Activated T-helper 1 cell treated with Interleukin-2 at 50 U/mL for 16 hours (primary cell): ENCODE results near the gene TP63.

ENCODE experiments used
- DNase-seq: peaks from one replicate; pipeline ENCODE4 v3.0.0-alpha.2; 2020; ENCODE audit warnings: low read depth

TP63 gene

DNA sequence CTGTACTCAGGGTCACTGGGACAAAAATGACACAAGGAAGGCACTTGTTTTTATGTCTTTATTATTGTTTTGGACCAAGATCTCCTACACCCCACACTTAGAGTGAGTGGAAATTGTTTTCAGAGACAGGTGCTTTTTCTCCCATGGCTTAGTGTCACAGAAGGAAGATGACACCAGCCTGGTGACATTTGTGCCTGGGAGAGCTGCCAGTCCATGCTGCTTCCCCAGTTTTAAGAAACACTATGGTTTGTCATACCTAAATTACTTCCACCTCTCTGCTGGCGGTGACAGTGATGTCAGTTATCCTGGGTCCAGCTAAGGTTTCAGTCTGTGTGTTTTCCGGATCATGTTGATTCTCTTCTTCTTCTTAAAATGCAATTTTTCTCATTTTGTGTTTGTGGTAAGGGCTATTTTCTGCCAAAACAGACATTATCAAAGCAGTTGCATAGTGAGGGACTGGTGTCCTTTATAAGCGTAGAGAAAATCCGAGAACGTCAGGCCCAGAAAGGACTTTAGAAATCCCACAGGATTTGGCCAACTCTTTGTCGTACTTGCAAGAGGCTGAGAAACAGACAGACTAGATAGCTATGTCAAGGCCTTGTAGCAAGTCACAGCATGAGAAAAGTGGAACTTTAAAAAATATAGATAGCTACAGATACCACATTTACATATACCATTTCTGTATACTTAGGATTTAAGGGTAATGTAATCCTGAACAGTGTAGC, 149.5 kb downstream of the TP63 start:
- no peak for DNase-seq

DNA sequence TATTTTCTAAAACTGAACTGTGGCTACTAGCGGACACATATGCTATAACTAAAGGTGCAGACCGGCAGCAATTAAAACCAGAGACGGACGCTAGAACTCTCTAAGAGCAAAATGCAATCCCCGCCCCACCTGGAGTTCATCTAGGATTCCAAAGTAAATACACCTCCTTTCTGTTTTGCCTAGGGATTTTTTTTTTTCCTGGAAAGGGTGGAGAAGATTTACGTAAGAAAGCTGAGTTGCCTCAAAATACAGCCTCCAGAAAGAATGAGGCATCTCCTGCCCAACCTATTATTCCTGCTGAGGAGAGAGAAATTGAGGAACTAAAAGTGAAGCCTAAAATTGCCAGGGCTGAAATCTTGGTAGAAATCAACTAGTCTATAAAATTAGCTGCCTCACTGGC, 150.2 kb downstream of the TP63 start:
- no peak for DNase-seq

DNA sequence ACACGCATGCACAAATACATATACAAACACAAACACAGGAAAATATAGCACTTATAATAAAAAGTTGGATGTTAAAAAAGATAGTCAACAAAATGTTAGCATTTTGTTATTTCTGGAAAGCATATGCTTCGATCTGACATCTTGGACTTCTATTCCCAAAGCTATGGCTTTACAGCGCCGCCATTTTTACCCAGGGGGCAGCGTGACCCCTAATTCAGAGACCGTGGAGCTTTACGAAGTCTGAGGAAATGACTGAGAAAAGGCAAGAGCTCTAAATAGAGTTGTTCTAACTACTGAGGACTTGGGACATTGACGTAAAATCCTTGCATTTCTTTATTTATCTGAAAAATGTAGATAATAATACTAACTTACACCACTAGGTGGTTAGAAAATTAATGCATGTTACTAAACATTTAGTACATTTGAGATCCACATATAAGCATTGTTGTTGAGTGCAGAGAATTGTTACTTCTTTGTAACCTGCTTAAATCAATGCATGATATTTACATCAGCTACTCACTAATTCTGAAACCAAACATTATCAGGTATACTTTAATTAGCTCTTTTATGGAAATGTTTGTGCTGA, 155.4 kb downstream of the TP63 start:
- DNase-seq = no peak

DNA sequence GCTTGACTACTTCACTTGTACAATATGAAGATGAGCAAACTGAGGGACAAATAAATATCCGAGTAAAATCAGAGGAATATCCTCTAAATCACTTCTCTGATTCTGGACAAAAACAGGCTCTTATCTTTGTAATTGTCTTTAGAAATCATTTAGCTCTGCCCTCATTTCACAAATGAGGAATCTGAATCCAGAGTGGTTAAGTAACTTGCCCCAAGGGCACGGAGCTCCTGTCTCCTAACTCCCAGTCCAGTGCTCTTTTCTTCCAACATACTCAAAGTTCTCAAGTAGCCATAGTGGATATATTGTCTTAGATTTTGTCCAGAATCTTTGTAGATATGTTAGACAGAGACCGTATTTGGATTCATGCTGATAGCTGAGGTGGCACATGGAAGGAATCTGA, 156.0 kb downstream of the TP63 start:
- DNase-seq = no peak

- no peak for DNase-seq
Observed at GRCh38 chr3:189787632-189788031, 156.4 kb downstream of the TP63 start.

GRCh38 chr3:189789432-189789831, 158.2 kb downstream of the TP63 start:
- no peak for DNase-seq

DNA sequence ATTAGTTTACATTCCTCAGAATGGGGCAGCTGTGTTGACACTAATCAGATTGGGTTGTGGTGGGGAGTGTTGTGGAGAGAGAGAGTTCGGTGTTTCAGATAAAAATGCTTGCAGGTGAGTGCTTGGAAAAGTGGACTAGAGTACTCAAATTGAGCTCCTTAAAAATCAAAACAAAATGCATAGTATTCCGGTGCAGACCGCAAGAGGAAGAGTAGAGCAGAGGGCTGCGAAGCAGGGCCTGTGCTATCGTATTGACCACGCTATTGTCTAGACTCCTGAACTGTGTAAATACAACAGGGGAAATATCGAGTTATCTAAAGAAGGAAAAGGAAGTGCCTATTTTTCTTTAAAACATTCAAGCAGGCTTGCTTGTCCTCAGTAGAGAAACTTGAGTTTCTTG, 159.5 kb downstream of the TP63 start:
- DNase-seq = no peak

DNA sequence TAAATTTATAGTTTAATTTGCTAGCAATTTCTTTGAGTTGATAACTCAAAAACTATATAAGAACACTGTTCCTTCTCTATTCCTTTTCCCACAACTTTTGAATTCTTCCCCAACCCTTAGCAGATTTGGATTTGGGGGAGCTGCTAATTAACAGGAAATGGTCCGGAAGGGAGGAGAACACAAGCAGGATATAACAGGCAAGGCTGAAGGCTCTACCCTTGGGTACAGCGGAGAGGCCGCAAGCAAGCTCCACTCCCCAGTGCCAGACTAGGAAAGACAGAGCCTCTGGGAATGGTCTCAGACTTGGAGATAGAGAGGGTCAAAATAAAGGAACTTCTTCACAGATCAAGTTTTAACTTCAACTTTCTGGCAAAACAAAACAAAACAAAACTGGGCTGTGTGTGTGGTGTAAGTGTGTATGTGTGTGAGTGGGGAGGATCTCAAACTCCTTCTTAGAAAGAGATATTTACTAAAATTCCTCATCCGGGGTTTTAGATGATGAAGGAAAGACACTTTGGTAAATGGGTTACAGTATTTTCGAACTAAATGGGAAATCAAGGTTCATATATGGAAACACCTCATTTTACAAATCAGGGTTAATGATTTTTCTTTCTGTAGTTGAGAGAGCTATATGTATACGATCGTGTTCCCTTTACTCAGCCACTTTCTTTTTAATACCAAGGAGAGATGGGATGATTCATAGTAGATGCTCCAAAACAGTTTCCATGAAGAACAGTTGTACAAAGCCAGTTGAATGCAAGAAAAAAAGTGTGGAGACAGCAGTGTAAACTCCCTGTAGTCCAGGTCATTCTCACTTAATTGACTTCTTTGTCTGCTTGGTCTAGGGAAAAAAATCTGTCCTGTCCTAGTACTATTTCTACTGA, 161.1 kb downstream of the TP63 start:
- DNase-seq = no peak

DNA sequence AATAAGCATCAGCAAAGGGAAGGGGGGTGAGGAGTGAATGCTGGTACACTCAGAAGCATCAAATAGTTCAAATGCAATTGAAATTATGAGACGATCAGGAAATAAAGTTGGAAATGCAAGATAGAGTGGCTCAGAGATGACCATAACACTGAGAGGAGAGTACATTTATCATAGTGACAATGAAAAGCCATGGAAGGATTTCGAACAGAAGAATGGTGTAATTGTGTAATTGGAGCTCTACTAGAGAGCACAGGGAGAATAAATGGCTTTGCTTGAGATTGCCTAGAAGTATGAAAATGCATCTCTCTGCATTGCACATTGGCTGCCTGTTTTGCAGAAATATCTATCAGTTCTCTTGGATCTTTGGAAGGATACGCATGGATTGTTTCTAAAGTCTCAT, 163.3 kb downstream of the TP63 start:
- DNase-seq = no peak

DNA sequence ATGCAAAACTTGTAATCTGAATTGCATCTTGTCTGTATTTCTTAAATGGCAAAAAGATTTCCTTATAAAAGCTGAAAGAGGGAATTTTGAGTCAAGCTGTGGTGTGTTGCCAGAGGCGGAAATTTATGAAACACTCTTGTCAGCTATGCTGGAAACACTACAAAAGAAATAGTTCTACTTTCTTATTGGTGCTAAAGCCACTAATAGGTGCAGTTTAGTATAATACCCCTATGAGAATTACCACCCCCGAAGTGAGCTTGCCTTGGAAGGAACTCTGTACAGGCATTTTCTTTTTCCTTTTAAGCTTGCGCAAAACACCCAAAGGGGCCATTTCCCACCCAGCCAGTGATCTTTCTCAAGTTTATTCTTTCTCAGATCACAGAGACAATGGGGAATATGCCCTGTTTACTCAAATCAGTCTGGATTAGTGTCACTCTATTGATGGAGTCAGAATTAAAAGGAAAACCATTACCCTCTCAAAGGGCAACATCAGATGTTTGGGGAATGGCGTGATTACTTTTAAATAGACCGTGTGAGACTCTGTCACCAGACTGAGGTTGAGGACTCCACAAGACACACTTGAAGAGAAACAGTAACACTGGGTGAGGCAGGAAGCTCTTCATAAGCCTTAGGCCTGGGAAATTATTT, 166.0 kb downstream of the TP63 start:
- DNase-seq = no peak

GRCh38 chr3:189799366-189799765, 168.2 kb downstream of the TP63 start:
- DNase-seq = no peak

GRCh38 chr3:189800436-189800835, 169.2 kb downstream of the TP63 start:
- no peak for DNase-seq

- DNase-seq = no peak
Observed at GRCh38 chr3:189803254-189803653, 172.1 kb downstream of the TP63 start.

DNA sequence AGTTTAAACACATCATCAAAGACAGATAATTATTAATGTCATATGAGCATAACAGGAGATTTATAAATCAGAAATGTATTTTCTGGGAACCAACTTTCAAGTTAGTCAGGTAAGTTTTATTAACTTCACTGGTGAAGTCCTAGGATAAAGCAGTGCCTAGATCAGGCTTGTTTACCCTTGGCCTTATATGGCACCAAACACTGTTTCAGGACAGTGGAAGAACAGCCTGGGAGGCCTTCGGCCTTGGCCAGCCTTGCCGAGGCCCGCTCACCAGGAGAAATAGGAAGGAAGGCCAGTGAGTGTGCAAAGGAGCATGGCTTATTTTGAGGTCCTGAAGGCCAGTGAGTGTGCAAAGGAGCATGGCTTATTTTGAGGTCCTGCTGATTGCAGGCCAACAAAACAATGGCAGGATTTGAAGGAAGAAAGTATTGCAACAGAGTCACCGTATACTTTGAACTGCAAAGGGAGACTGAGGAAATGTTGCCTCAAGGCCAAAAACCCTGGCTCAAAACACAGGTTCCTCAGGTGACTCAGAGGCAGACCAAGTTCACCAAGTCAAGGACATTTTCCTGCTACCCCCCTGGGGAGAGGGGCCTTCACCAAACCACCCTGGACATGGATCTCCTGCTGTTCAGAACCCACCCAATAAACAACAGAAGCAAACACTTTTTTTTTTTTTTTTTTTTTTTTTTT, 174.3 kb downstream of the TP63 start:
- no peak for DNase-seq

DNA sequence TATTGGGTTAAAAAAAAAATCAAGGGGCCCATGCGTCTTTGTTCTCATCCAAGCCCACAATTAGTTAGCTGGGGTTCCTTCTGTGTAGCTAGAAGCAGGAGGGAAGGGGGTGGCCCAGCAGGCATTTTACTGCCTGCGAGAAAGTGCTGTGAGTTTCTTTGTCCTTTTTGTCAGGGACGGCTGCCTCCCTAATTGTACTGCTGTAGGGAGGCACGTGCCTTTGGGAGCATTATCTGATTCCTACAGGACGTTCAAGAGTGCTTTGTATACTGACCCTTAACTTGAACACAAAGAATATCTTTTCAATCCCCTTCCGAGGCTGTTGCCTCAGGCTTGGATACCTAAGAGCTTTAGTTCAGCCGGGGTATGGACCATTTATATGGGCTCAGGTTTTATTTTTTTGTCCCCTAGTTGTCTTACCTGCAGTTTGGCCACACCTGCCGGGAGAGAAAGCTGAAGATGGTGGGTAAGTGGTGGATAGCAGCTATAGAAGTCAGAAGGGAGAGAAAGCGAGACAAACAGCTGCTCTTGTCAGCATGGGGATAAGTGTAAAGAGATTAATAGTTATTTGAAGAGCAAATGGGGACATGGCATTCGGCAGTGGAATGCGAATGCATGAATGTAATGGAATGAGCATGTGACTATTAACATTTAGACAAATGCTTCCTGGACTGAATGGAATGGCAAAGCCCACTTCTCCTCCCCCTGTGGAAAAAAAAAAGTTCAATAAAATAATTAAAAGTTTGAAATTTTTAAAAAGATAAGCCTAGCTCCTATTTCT, 175.2 kb downstream of the TP63 start:
- DNase-seq = no peak

GRCh38 chr3:189808246-189809007, 177.2 kb downstream of the TP63 start:
- no peak for DNase-seq

DNA sequence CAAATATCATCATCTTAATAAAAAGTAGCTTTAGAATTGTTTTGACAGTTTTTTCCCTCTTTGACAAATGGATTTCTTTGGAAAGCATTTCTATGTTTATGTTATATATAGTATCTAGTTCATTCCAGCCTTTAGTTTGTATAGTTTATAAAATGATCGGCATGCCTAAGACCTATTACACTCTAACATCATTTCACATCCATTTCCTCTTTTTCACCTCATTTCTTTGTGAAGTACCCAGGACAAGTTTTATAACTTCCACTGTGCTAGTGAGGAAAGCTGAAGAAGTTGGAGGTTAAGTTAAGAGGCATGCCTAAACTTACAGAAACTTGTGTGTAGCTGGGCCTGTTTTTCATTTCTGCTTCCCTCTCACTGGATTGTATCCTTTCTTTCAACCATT, 178.4 kb downstream of the TP63 start:
- no peak for DNase-seq

DNA sequence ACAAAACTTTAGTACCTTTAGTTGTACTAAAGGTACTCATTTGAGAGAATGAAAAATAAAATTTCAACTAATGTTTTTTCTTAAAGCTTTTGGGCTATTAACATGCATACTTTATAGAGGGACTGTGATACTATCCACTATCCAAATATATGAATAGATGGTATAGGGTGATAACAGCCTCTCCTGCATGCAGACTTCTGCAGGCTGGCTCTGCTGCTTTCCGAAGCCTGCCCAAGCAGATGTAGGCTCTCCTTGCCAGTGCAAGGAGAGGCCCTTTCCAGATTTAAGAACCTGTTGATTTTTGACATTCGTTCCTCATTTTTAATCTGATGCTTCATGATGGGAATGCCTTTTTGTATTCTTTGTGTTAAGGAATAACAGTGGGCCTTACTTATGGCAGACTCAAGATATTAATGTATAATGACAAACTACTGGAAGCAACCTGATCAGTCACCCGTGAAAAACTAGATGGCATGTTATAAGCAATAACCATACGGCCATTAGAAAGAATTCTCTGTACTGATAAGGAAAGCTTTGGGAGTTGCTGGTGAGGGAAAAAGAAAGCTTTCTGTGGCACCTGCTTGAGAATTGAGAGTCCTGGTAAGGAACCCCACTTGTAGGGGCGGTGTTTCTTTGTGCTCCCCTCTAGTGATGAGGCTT, 181.7 kb downstream of the TP63 start:
- DNase-seq = no peak

GRCh38 chr3:189813647-189814240, 182.6 kb downstream of the TP63 start:
- DNase-seq = no peak

GRCh38 chr3:189820365-189820720, 189.2 kb downstream of the TP63 start:
- no peak for DNase-seq
